Left renal cortex interstitium (tissue), 4 donors: Measurements from ENCODE around the gene MVB12B. TPM values are rescaled to one million over a fixed set of nuclear protein-coding genes. Genes with fewer than 3 reads are reported as not detected.
A peak's percentile ranks its signal among the peaks of the same experiment; 100 is the strongest.

Source experiments
- DNase-seq, 4 donors: peaks; one replicate each; pipeline ENCODE4 v3.0.0-alpha.2; 2013; ENCODE audit warnings: low read depth in 4 of 4, low spot score in 2 of 4, missing footprints in 1 of 4
- polyA plus RNA-seq, 4 donors: library from polyadenylated mRNA; unstranded; fragments of 120-200 nt; gene quantifications; one replicate each; pipeline ENCODE4 v1.2.1, GENCODE V29; 2013; ENCODE audit not compliant: insufficient read length in 4 of 4

Gene MVB12B
- polyA plus RNA-seq, 4 donors = 15.1 to 20.0 (median 19.3) TPM

- DNase-seq = no peak
Observed at GRCh38 chr9:126499005-126499910, 172.6 kb downstream of the MVB12B start.

- no peak for DNase-seq
Observed at GRCh38 chr9:126499911-126500599, 173.4 kb downstream of the MVB12B start.

- DNase-seq = peak in 1 of 4 donors; percentile 65
Observed at GRCh38 chr9:126500600-126501382, 174.2 kb downstream of the MVB12B start.

GRCh38 chr9:126501383-126502331, 175.0 kb downstream of the MVB12B start:
- DNase-seq = no peak

- no peak for DNase-seq
Observed at GRCh38 chr9:126502417-126503332, 176.0 kb downstream of the MVB12B start.

- DNase-seq = no peak
Observed at GRCh38 chr9:126503333-126504085, 176.9 kb downstream of the MVB12B start.

- DNase-seq = no peak
Observed at GRCh38 chr9:126504086-126504976, 177.7 kb downstream of the MVB12B start.

- DNase-seq = no peak
Observed at GRCh38 chr9:126504977-126505455, 178.4 kb downstream of the MVB12B start.

- DNase-seq = no peak
Observed at GRCh38 chr9:126505697-126506346, 179.2 kb downstream of the MVB12B start.

GRCh38 chr9:126506361-126507317, 180.0 kb downstream of the MVB12B start:
- no peak for DNase-seq

- no peak for DNase-seq
Observed at GRCh38 chr9:126507318-126508109, 180.9 kb downstream of the MVB12B start.

GRCh38 chr9:126508171-126508591, 181.6 kb downstream of the MVB12B start:
- DNase-seq = no peak

GRCh38 chr9:126508928-126509327, 182.3 kb downstream of the MVB12B start:
- DNase-seq = no peak

- no peak for DNase-seq
Observed at GRCh38 chr9:126509718-126510117, 183.1 kb downstream of the MVB12B start.
